ENCODE data around the gene AMOTL1. TPM values are rescaled to one million over a fixed set of nuclear protein-coding genes. Genes with fewer than 3 reads are reported as not detected.

AMOTL1 gene
- total RNA-seq, 1 donor from 2014 or later, result 32.6 TPM

DNA sequence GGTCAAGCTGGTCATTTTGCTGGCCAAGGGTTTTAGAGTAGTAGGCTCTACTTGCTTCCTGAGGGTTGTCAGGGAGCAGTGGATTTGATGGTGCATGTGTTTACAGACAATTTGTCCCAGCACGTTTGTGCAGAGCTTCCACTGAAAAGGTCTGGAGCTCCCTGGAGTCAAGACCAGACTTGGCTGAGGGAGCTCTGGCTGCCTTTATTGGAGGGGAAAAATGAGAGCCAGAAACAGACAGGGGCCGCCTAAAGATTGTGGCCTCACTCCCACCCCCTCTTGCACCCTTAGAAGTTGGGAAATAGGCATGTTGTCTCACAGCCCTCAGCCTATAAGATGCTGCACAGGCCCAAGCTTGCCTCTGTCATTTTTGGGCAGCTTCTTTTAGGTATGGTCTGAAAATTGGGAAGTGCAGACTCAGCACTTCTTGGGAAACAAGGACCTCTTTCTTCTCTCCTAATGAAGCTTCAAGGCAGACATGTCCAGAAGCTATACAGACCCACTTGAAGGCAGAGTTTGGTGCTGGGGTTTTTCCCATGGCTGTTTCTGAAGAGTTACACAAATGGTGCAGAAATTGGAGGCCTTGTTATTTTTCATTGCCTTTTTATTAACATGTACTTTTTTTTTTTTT, 55.1 kb downstream of the AMOTL1 start:
- TF ChIP-seq, protein P1, sequence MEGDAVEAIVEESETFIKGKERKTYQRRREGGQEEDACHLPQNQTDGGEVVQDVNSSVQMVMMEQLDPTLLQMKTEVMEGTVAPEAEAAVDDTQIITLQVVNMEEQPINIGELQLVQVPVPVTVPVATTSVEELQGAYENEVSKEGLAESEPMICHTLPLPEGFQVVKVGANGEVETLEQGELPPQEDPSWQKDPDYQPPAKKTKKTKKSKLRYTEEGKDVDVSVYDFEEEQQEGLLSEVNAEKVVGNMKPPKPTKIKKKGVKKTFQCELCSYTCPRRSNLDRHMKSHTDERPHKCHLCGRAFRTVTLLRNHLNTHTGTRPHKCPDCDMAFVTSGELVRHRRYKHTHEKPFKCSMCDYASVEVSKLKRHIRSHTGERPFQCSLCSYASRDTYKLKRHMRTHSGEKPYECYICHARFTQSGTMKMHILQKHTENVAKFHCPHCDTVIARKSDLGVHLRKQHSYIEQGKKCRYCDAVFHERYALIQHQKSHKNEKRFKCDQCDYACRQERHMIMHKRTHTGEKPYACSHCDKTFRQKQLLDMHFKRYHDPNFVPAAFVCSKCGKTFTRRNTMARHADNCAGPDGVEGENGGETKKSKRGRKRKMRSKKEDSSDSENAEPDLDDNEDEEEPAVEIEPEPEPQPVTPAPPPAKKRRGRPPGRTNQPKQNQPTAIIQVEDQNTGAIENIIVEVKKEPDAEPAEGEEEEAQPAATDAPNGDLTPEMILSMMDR (IDR thresholded peaks at IDR 0.05), result no peak
- Histone ChIP-seq H3K27me3 (no peaks in the 10 kb centered on the region), H3K36me3 (peaks cover 23 to 69% of the 10 kb centered on the region in 2 donors), H3K4me3 (no peak overlapping the region), H3K4me1 (no peaks in the 10 kb centered on the region), H3K9me3 (no peaks in the 10 kb centered on the region), H3K27ac (no peak overlapping the region)
- DNase-seq (ENCODE audit: low spot score in 2 of 2), result no peak
- intact Hi-C loops (cut with DNase I), result no loop called here

DNA sequence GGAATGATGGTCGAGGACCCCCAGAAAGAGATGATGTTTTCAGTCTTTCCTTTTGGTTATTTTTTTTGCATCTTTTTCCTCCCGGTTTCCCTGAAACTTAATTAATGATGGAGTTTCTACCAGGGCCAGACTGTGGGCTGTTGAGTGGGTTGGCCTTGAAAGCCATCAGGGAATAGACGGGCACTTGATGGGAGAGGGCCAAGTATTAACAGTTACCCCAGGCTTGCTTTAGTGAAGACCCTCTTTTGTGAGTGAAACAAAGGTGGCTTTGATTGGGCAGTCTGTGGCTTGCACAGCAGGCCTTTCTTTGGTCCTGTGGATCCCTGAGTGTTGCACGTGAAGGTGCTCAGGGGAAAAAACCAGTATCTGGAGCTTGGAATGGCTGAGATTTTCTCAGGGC, 56.9 kb downstream of the AMOTL1 start:
- intact Hi-C loops (cut with DNase I), result no loop called here
- H3K27ac ChIP-seq, result no peak overlapping the region
- no peaks in the 10 kb centered on the region for H3K4me1 ChIP-seq
- H3K9me3 ChIP-seq, result no peaks in the 10 kb centered on the region
- no peak overlapping the region for H3K4me3 ChIP-seq
- TF ChIP-seq, protein P1 (IDR thresholded peaks at IDR 0.05), result no peak
- peaks cover 25 to 84% of the 10 kb centered on the region in 2 donors for H3K36me3 ChIP-seq
- no peaks in the 10 kb centered on the region for H3K27me3 ChIP-seq
- DNase-seq (ENCODE audit: low spot score in 2 of 2), result no peak

DNA sequence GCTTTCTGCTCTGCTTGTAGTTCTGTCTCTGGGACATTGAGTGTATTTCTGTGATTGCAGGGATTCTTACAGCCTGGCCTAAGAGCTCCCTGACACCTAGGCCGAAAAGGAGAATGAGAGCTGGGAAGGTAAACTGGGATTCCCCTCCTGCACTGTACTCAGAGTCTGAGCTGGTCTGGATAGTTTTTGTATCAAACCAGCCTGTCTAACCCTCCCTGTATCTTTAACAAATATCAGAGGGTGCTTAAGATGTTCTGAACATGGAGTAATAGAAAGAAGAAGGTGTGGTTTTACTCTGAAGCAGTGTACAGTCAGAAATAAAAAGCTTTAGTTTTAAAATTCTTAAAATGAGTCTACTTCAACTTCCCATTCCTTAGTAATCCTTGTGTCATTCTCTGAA, 57.3 kb downstream of the AMOTL1 start:
- Histone ChIP-seq H3K36me3 (peaks cover 29 to 84% of the 10 kb centered on the region in 2 donors), H3K4me1 (no peaks in the 10 kb centered on the region)
- TF ChIP-seq, protein P1 (IDR thresholded peaks at IDR 0.05), result no peak

DNA sequence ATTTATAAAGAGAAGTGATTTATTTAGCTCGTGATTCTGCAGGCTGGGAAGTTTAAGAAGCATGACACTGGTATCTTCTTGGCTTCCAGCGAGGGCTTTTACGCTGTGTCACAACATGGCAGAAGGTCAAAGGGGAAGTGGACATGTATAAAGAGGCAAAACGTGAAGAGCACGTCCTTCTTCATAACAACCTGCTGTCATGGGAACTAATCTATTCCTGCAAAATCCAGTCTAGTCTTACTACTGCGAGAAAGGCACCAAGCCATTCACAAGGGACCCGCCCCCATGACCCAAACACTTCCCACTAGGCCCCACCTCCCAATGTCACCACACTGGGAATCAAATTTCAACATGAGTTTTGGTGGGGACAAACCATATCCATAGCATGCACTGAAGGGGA, 58.3 kb downstream of the AMOTL1 start:
- peaks cover 36 to 82% of the 10 kb centered on the region in 2 donors for H3K36me3 ChIP-seq
- no peak overlapping the region for H3K27ac ChIP-seq
- no peaks in the 10 kb centered on the region for H3K4me1 ChIP-seq
- DNase-seq (ENCODE audit: low spot score in 2 of 2), result no peak
- no peaks in the 10 kb centered on the region for H3K9me3 ChIP-seq
- no peaks in the 10 kb centered on the region for H3K27me3 ChIP-seq
- intact Hi-C loops (cut with DNase I), result no loop called here
- TF ChIP-seq, protein P1 (IDR thresholded peaks at IDR 0.05), result no peak
- H3K4me3 ChIP-seq, result no peak overlapping the region

More for the DNA sequence above, 57.3 kb downstream of the AMOTL1 start:
- no peaks in the 10 kb centered on the region for H3K9me3 ChIP-seq
- DNase-seq (ENCODE audit: low spot score in 2 of 2), result no peak
- H3K27ac ChIP-seq, result no peak overlapping the region
- no peaks in the 10 kb centered on the region for H3K27me3 ChIP-seq
- intact Hi-C loops (cut with DNase I), result no loop called here
- H3K4me3 ChIP-seq, result no peak overlapping the region

- no peak overlapping the region for H3K4me3 ChIP-seq
- no peaks in the 10 kb centered on the region for H3K9me3 ChIP-seq
- H3K4me1 ChIP-seq, result no peaks in the 10 kb centered on the region
- H3K27ac ChIP-seq, result no peak overlapping the region
- no peak for DNase-seq (ENCODE audit: low spot score in 2 of 2)
- intact Hi-C loops (cut with DNase I), result no loop called here
- TF ChIP-seq, protein P1 (IDR thresholded peaks at IDR 0.05), result no peak
- no peaks in the 10 kb centered on the region for H3K27me3 ChIP-seq
- H3K36me3 ChIP-seq, result peaks cover 37 to 81% of the 10 kb centered on the region in 2 donors
Measured at GRCh38 chr11:94828088-94828487, 59.9 kb downstream of the AMOTL1 start.
